Measurements from ENCODE around the gene GTF2E1. TPM values are rescaled to one million over a fixed set of nuclear protein-coding genes. Genes with fewer than 3 reads are reported as not detected.
A peak's percentile ranks its signal among the peaks of the same experiment; 100 is the strongest.

Gene GTF2E1
- 10 to 100 TPM; 23.6 to 32.2 TPM for total RNA-seq
- polyA plus RNA-seq (ENCODE audit: insufficient read depth, low read depth, low replicate concordance) = 26.0 TPM
- long read RNA-seq, donor 1, partial matches to known transcripts = 5 of 8 reads
- long read RNA-seq, donor 1, other reads (novel, unspliced or antisense) = 0 of 8 reads
- long read RNA-seq, donor 2, partial matches to known transcripts = 0 of 4 reads
- long read RNA-seq, donor 2, other reads (novel, unspliced or antisense) = 0 of 4 reads

- H3K27me3 ChIP-seq = no peaks in the 10 kb centered on the region
- DNase-seq = peak; percentile 99
- intact Hi-C loops (cut with DNase I; ENCODE audit: low total_unique reads) = no loop called here
- H3K27ac ChIP-seq = peak within 1 kb of the TSS; percentile 93 to 96
- H3K9me3 ChIP-seq = no peaks in the 10 kb centered on the region
- H3K4me1 ChIP-seq = peaks cover 5% of the 10 kb centered on the region
- TF ChIP-seq POLR2A (IDR thresholded peaks at IDR 0.05) (peak; percentile 5), CTCF (IDR thresholded peaks at IDR 0.05) (no peak)
- H3K4me3 ChIP-seq = peak within 1 kb of the TSS; percentile 87 to 90
- WGBS, 2 donors = 0% methylated on average over 30 to 39 of the region's 39 CpGs
- no peaks in the 10 kb centered on the region for H3K36me3 ChIP-seq (ENCODE audit: low read depth, missing control alignments)
Measured at GRCh38 chr3:120742198-120742848, at the start of gene GTF2E1, which contains the start of gene RABL3. Gene GTF2E1, plus strand, starts transcription at chr3:120742744. Its CDS starts 7,809 bp downstream, at chr3:120750553. Gene RABL3, minus strand, starts transcription at chr3:120742516. Its CDS starts 9 bp downstream, at chr3:120742507.

- H3K9me3 ChIP-seq = no peaks in the 10 kb centered on the region
- H3K4me3 ChIP-seq = no peak overlapping the region
- H3K36me3 ChIP-seq (ENCODE audit: low read depth, missing control alignments) = no peaks in the 10 kb centered on the region
- H3K27me3 ChIP-seq = no peaks in the 10 kb centered on the region
- no peak for TF ChIP-seq CTCF (IDR thresholded peaks at IDR 0.05)
- TF ChIP-seq POLR2A (IDR thresholded peaks at IDR 0.05) = no peak
- 66 to 73% methylated on average over 1 of the region's 1 CpG for WGBS, 2 donors
- intact Hi-C loops (cut with DNase I; ENCODE audit: low total_unique reads) = no loop called here
- no peak overlapping the region for H3K27ac ChIP-seq
- H3K4me1 ChIP-seq = no peaks in the 10 kb centered on the region
- no peak for DNase-seq
Measured at GRCh38 chr3:120693439-120694171, 48.9 kb upstream of the GTF2E1 start.

- Histone ChIP-seq H3K4me3 (no peak overlapping the region), H3K9me3 (no peaks in the 10 kb centered on the region), H3K4me1 (no peaks in the 10 kb centered on the region), H3K27me3 (no peaks in the 10 kb centered on the region), H3K27ac (no peak overlapping the region), H3K36me3 (ENCODE audit: low read depth, missing control alignments) (no peaks in the 10 kb centered on the region)
- no peak for DNase-seq
- WGBS, 2 donors = 70 to 80% methylated on average over 3 of the region's 3 CpGs
- intact Hi-C loops (cut with DNase I; ENCODE audit: low total_unique reads) = no loop called here
- TF ChIP-seq CTCF (IDR thresholded peaks at IDR 0.05) (no peak), POLR2A (IDR thresholded peaks at IDR 0.05) (no peak)
Measured at GRCh38 chr3:120699333-120699732, 43.2 kb upstream of the GTF2E1 start.

GRCh38 chr3:120705884-120706582 lies 36.5 kb upstream of the GTF2E1 start:
- WGBS, 2 donors = 69 to 78% methylated on average over 5 of the region's 5 CpGs
- peak; percentile 23 for DNase-seq

More at GRCh38 chr3:120705884-120706582, 36.5 kb upstream of the GTF2E1 start:
- no peaks in the 10 kb centered on the region for H3K36me3 ChIP-seq (ENCODE audit: low read depth, missing control alignments)
- no peak for TF ChIP-seq CTCF (IDR thresholded peaks at IDR 0.05)
- TF ChIP-seq POLR2A (IDR thresholded peaks at IDR 0.05) = no peak
- no peaks in the 10 kb centered on the region for H3K4me1 ChIP-seq
- intact Hi-C loops (cut with DNase I; ENCODE audit: low total_unique reads) = no loop called here
- no peak overlapping the region for H3K4me3 ChIP-seq
- no peaks in the 10 kb centered on the region for H3K27me3 ChIP-seq
- H3K27ac ChIP-seq = no peak overlapping the region
- no peaks in the 10 kb centered on the region for H3K9me3 ChIP-seq
